Activated CD8-positive, alpha-beta T cell treated with anti-CD3 and anti-CD28 coated beads for 36 hours (primary cell): ENCODE measurements around the gene PRICKLE3. TPM values are rescaled to one million over a fixed set of nuclear protein-coding genes. Genes with fewer than 3 reads are reported as not detected.
A peak's percentile ranks its signal among the peaks of the same experiment; 100 is the strongest.
"Not testable (repeated sequence)": the region's sequence is repeated elsewhere in the genome, so short reads cannot be mapped to it uniquely, and the experiment has no call there.

Experiments used
- ATAC-seq: fragments of 200-7000 bp; cut with Tn5 transposase; one replicate; pipeline ENCODE4 v1.10.0; 2021; ENCODE audit warnings: mild to moderate bottlenecking, moderate library complexity
- CTCF ChIA-PET: fragments of 350-600 bp; sonication (Branson Sonifier 250); formaldehyde crosslinking; loops from one replicate; lab custom pipeline; 2021; ENCODE audit warnings: antibody characterized with exemption; lab: Charles Lee
- POLR2A ChIA-PET: fragments of 350-600 bp; sonication (Branson Sonifier 250); formaldehyde crosslinking; loops from one replicate; lab custom pipeline; 2021; ENCODE audit warnings: antibody characterized with exemption; lab: Charles Lee
- DNase-seq: peaks from one replicate; pipeline ENCODE4 v3.0.0-alpha.2; 2020
- H3K27ac Mint-ChIP-seq: one replicate; pipeline ENCODE4 v1.8.0; 2021; ENCODE audit warnings: mild to moderate bottlenecking, mixed read lengths
- H3K27me3 Mint-ChIP-seq: one replicate; pipeline ENCODE4 v1.8.0; 2021; ENCODE audit warnings: mixed read lengths
- H3K36me3 Mint-ChIP-seq: one replicate; pipeline ENCODE4 v1.8.0; 2021; ENCODE audit warnings: low read depth, mixed read lengths
- H3K4me1 Mint-ChIP-seq: one replicate; pipeline ENCODE4 v1.8.0; 2021; ENCODE audit warnings: low read depth, mixed read lengths
- H3K4me3 Mint-ChIP-seq: one replicate; pipeline ENCODE4 v1.8.0; 2021; ENCODE audit warnings: mild to moderate bottlenecking, moderate library complexity, mixed read lengths
- H3K9me3 Mint-ChIP-seq: one replicate; pipeline ENCODE4 v1.8.0; 2021; ENCODE audit warnings: mixed read lengths
- CTCF ChIP-seq: fragments of 200-600 bp; IDR thresholded peaks from one replicate; pipeline ENCODE4 v1.8.0; 2022; ENCODE audit warnings: antibody characterized with exemption, mild to moderate bottlenecking
- intact Hi-C: fragments of 100-400 bp; cut with micrococcal nuclease; formaldehyde crosslinking; loops from one replicate; pipeline ENCODE4 v1.10.0; 2022
- total RNA-seq, 2 experiments: library from RNA; stranded (reverse); gene quantifications; one replicate each; pipeline ENCODE4 v1.2.3, GENCODE V29; 2021

Gene PRICKLE3
- total RNA-seq, 2 experiments from 2014 or later: 25.9 TPM

GRCh38 chrX:49176421-49177326 is 9.5 kb downstream of the PRICKLE3 start:
- no peaks in the 10 kb centered on the region for H3K27me3 Mint-ChIP-seq
- peaks cover 19% of the 10 kb centered on the region for H3K4me1 Mint-ChIP-seq
- ChIA-PET POLR2A (interaction anchor here (1.5 kb wide), 1 partner anchor 10 kb away, joined by 3 read pairs; no protein-coding TSS in a partner anchor), CTCF (no interaction called here)
- ATAC-seq (no peak), DNase-seq (no peak)
- intact Hi-C loops: no loop called here
- H3K27ac Mint-ChIP-seq: no peak overlapping the region
- H3K9me3 Mint-ChIP-seq: no peaks in the 10 kb centered on the region
- peaks cover 48% of the 10 kb centered on the region for H3K36me3 Mint-ChIP-seq
- H3K4me3 Mint-ChIP-seq: no peak overlapping the region
- no peak for TF ChIP-seq CTCF

- Mint-ChIP-seq H3K27me3 (no peaks in the 10 kb centered on the region), H3K27ac (no peak overlapping the region), H3K4me1 (peaks cover 19% of the 10 kb centered on the region), H3K36me3 (peaks cover 46% of the 10 kb centered on the region), H3K9me3 (no peaks in the 10 kb centered on the region), H3K4me3 (no peak overlapping the region)
- ATAC-seq (no peak), DNase-seq (peak; percentile 31)
- no peak for TF ChIP-seq CTCF
- intact Hi-C loops: no loop called here
- ChIA-PET CTCF (no interaction called here), POLR2A (interaction anchor here (1.5 kb wide), 1 partner anchor 9 kb away, joined by 3 read pairs; no protein-coding TSS in a partner anchor)
These were observed 10.5 kb downstream of the PRICKLE3 start for GRCh38 chrX:49175435-49176274.

- Mint-ChIP-seq H3K27ac (no peak overlapping the region), H3K4me1 (peaks cover 19% of the 10 kb centered on the region), H3K9me3 (no peaks in the 10 kb centered on the region), H3K27me3 (no peaks in the 10 kb centered on the region), H3K36me3 (peaks cover 41% of the 10 kb centered on the region), H3K4me3 (no peak overlapping the region)
- ATAC-seq: no peak
- POLR2A ChIA-PET: interaction anchor here (1.6 kb wide), 1 partner anchor 8 kb away, joined by 6 read pairs; no protein-coding TSS in a partner anchor
- CTCF ChIA-PET: no interaction called here
- DNase-seq: no peak
- no peak for TF ChIP-seq CTCF
- intact Hi-C loops: no loop called here
These were observed 11.4 kb downstream of the PRICKLE3 start for GRCh38 chrX:49174723-49175122.

GRCh38 chrX:49173544-49173943 is 12.6 kb downstream of the PRICKLE3 start:
- H3K9me3 Mint-ChIP-seq, H3K27ac Mint-ChIP-seq, H3K27me3 Mint-ChIP-seq, CTCF ChIA-PET, DNase-seq, ATAC-seq, intact Hi-C loops: not testable (repeated sequence)
- POLR2A ChIA-PET: interaction anchor here (1.5 to 1.6 kb wide), 2 partner anchors 9 to 12 kb away, joined by 6 read pairs; no protein-coding TSS in a partner anchor
- peaks cover 35% of the 10 kb centered on the region for H3K36me3 Mint-ChIP-seq
- peaks cover 19% of the 10 kb centered on the region for H3K4me1 Mint-ChIP-seq
- peak overlapping the region; percentile 85 for H3K4me3 Mint-ChIP-seq

- intact Hi-C loops: no loop called here
- ChIA-PET POLR2A (interaction anchor here (1.4 to 1.5 kb wide), 2 partner anchors 11 to 13 kb away, joined by 3 to 6 read pairs; no protein-coding TSS in a partner anchor), CTCF (interaction anchor here (0.8 to 2.0 kb wide), 2 partner anchors 16 to 19 kb away, joined by 3 to 6 read pairs; no protein-coding TSS in a partner anchor)
- H3K27me3 Mint-ChIP-seq: no peaks in the 10 kb centered on the region
- no peaks in the 10 kb centered on the region for H3K9me3 Mint-ChIP-seq
- H3K4me1 Mint-ChIP-seq: peaks cover 23% of the 10 kb centered on the region
- peaks cover 31% of the 10 kb centered on the region for H3K36me3 Mint-ChIP-seq
- ATAC-seq: peak; percentile 81
- no peak for TF ChIP-seq CTCF
- peak overlapping the region; percentile 93 for H3K27ac Mint-ChIP-seq
- DNase-seq: peak; percentile 89
- H3K4me3 Mint-ChIP-seq: peak overlapping the region; percentile 85
These were observed 13.8 kb downstream of the PRICKLE3 start for GRCh38 chrX:49172280-49172780.
